HEK293 (cell line): Measurements from ENCODE around the gene MLEC.

Experiments
- CTCF ChIA-PET: fragments of 350-600 bp; formaldehyde crosslinking; extraction: SDS; loops from one replicate; lab custom pipeline; 2021; ENCODE audit warnings: antibody characterized with exemption; lab: Yijun Ruan, JAX
- POLR2A ChIA-PET: fragments of 300-600 bp; formaldehyde crosslinking; extraction: SDS; loops from one replicate; lab custom pipeline; 2020; ENCODE audit warnings: antibody characterized with exemption, inconsistent platforms; lab: Yijun Ruan, JAX
- H3K27ac ChIP-seq: fragments of 200-500 bp; sonication (Bioruptor generic); 2 replicates; pipeline ENCODE4 v1.5.1; 2014; ENCODE audit warnings: low read depth, low read length, control low read depth, inconsistent platforms; ENCODE audit errors: extremely low read depth
- H3K36me3 ChIP-seq, 2 experiments: fragments of 200-500 bp in 1 of 2; sonication (Bioruptor generic) in 1 of 2; 1 replicate in 1 of 2; 2 replicates in 1 of 2; pipeline ENCODE4 v1.5.1; 2014 to 2017; ENCODE audit warnings: inconsistent platforms in 2 of 2, low read length in 2 of 2; ENCODE audit not compliant: control insufficient read depth in 2 of 2, insufficient read depth in 1 of 2
- H3K4me1 ChIP-seq: fragments of 200-500 bp; sonication (Bioruptor generic); 2 replicates; pipeline ENCODE4 v1.5.1; 2014; ENCODE audit warnings: mild to moderate bottlenecking, low read length, inconsistent platforms; ENCODE audit not compliant: control insufficient read depth, insufficient read depth
- H3K4me3 ChIP-seq: 2 replicates; pipeline ENCODE4 v1.5.1; 2011; ENCODE audit warnings: low read depth, mild to moderate bottlenecking, control low read depth, low read length, moderate library complexity
- H3K9me3 ChIP-seq: fragments of 200-500 bp; sonication (Bioruptor generic); 2 replicates; pipeline ENCODE4 v1.5.1; 2014; ENCODE audit warnings: low read depth, low read length, inconsistent platforms; ENCODE audit not compliant: control insufficient read depth, insufficient read depth
- SCRT1 ChIP-seq: fragments of 450-650 bp; formaldehyde crosslinking; IDR thresholded peaks from 2 replicates; pipeline ENCODE4 v1.5.1; 2016; ENCODE audit warnings: missing biosample characterization, missing genetic modification characterization, borderline replicate concordance
- SP3 ChIP-seq: fragments of 450-650 bp; formaldehyde crosslinking; IDR thresholded peaks from 2 replicates; pipeline ENCODE4 v1.5.1; 2016; ENCODE audit warnings: missing biosample characterization, missing genetic modification characterization
- ZBTB17 ChIP-seq: fragments of 450-650 bp; formaldehyde crosslinking; IDR thresholded peaks from 2 replicates; pipeline ENCODE4 v1.5.1; 2016; ENCODE audit warnings: missing biosample characterization, missing genetic modification characterization
- ZFHX2 ChIP-seq: fragments of 450-650 bp; formaldehyde crosslinking; conservative IDR thresholded peaks from 2 replicates; pipeline ENCODE4 v1.5.1; 2016; ENCODE audit warnings: missing biosample characterization, missing genetic modification characterization
- ZFP41 ChIP-seq: fragments of 450-650 bp; formaldehyde crosslinking; IDR thresholded peaks from 2 replicates; pipeline ENCODE4 v1.5.1; 2016; ENCODE audit warnings: missing biosample characterization, missing genetic modification characterization, borderline replicate concordance
- ZNF112 ChIP-seq: fragments of 450-650 bp; formaldehyde crosslinking; IDR thresholded peaks from 2 replicates; pipeline ENCODE4 v1.5.0; 2017; ENCODE audit warnings: missing biosample characterization, missing genetic modification characterization
- ZNF174 ChIP-seq: fragments of 450-650 bp; formaldehyde crosslinking; IDR thresholded peaks from 2 replicates; pipeline ENCODE4 v1.5.0; 2017; ENCODE audit warnings: missing biosample characterization, mild to moderate bottlenecking, missing genetic modification characterization
- ZNF24 ChIP-seq: fragments of 450-650 bp; formaldehyde crosslinking; IDR thresholded peaks from 2 replicates; pipeline ENCODE4 v1.5.1; 2016; ENCODE audit warnings: missing biosample characterization, missing genetic modification characterization
- ZNF292 ChIP-seq: fragments of 450-650 bp; formaldehyde crosslinking; IDR thresholded peaks from 2 replicates; pipeline ENCODE4 v1.5.1; 2016; ENCODE audit warnings: low read depth, missing biosample characterization, missing genetic modification characterization, borderline replicate concordance
- ZNF324 ChIP-seq: fragments of 450-650 bp; formaldehyde crosslinking; IDR thresholded peaks from 2 replicates; pipeline ENCODE4 v1.5.1; 2016; ENCODE audit warnings: missing biosample characterization, missing genetic modification characterization
- ZNF354C ChIP-seq: fragments of 450-650 bp; formaldehyde crosslinking; IDR thresholded peaks from 2 replicates; pipeline ENCODE4 v1.5.1; 2016; ENCODE audit warnings: missing biosample characterization, missing genetic modification characterization, low read depth, borderline replicate concordance
- ZNF366 ChIP-seq: fragments of 450-650 bp; formaldehyde crosslinking; conservative IDR thresholded peaks from 2 replicates; pipeline ENCODE4 v1.5.1; 2016; ENCODE audit warnings: missing biosample characterization, missing genetic modification characterization
- ZNF404 ChIP-seq: fragments of 450-650 bp; formaldehyde crosslinking; IDR thresholded peaks from 2 replicates; pipeline ENCODE4 v1.5.1; 2017; ENCODE audit warnings: missing biosample characterization, missing genetic modification characterization
- ZNF549 ChIP-seq: fragments of 450-650 bp; IDR thresholded peaks from 2 replicates; pipeline ENCODE4 v1.5.1; 2018; ENCODE audit warnings: missing biosample characterization, missing genetic modification characterization, mild to moderate bottlenecking, inconsistent platforms, moderate library complexity
- ZNF555 ChIP-seq: fragments of 450-650 bp; formaldehyde crosslinking; conservative IDR thresholded peaks from 2 replicates; pipeline ENCODE4 v1.5.1; 2017; ENCODE audit warnings: missing biosample characterization, mild to moderate bottlenecking, missing genetic modification characterization, inconsistent platforms
- ZNF596 ChIP-seq: fragments of 450-650 bp; IDR thresholded peaks from 2 replicates; pipeline ENCODE4 v1.5.0; 2018; ENCODE audit warnings: missing biosample characterization, mild to moderate bottlenecking, missing genetic modification characterization, moderate library complexity
- ZNF600 ChIP-seq: fragments of 450-650 bp; formaldehyde crosslinking; IDR thresholded peaks from 2 replicates; pipeline ENCODE4 v1.5.1; 2016; ENCODE audit warnings: missing biosample characterization, missing genetic modification characterization
- ZNF610 ChIP-seq: fragments of 450-650 bp; formaldehyde crosslinking; IDR thresholded peaks from 2 replicates; pipeline ENCODE4 v1.5.1; 2016; ENCODE audit warnings: missing biosample characterization, missing genetic modification characterization, borderline replicate concordance
- ZNF621 ChIP-seq: fragments of 450-650 bp; formaldehyde crosslinking; IDR thresholded peaks from 2 replicates; pipeline ENCODE4 v1.5.1; 2017; ENCODE audit warnings: missing biosample characterization, missing genetic modification characterization
- ZNF677 ChIP-seq: fragments of 450-650 bp; IDR thresholded peaks from 2 replicates; pipeline ENCODE4 v1.5.0; 2018; ENCODE audit warnings: missing biosample characterization, mild to moderate bottlenecking, missing genetic modification characterization, moderate library complexity
- ZNF747 ChIP-seq: fragments of 450-650 bp; formaldehyde crosslinking; IDR thresholded peaks from 2 replicates; pipeline ENCODE4 v1.5.1; 2016; ENCODE audit warnings: missing biosample characterization, missing genetic modification characterization
- ZNF791 ChIP-seq: fragments of 450-650 bp; formaldehyde crosslinking; IDR thresholded peaks from 2 replicates; pipeline ENCODE4 v1.5.1; 2016; ENCODE audit warnings: missing biosample characterization, missing genetic modification characterization
- ZNF830 ChIP-seq: fragments of 450-650 bp; IDR thresholded peaks from 2 replicates; pipeline ENCODE4 v1.5.0; 2018; ENCODE audit warnings: missing biosample characterization, missing genetic modification characterization, low read depth, mild to moderate bottlenecking, moderate library complexity
- TF ChIP-seq, protein P1 (sequence below): fragments of 450-650 bp; formaldehyde crosslinking; IDR thresholded peaks from 2 replicates; pipeline ENCODE4 v1.5.1; 2016; ENCODE audit warnings: missing biosample characterization, missing genetic modification characterization
- TF ChIP-seq, protein P2 (sequence below): fragments of 450-650 bp; formaldehyde crosslinking; conservative IDR thresholded peaks from 2 replicates; pipeline ENCODE4 v1.5.1; 2016; ENCODE audit warnings: low read depth, missing biosample characterization, missing genetic modification characterization
- TF ChIP-seq, protein P3 (sequence below): fragments of 450-650 bp; formaldehyde crosslinking; IDR thresholded peaks from 2 replicates; pipeline ENCODE4 v1.5.1; 2016; ENCODE audit warnings: missing biosample characterization, missing genetic modification characterization
- TF ChIP-seq, protein P4 (sequence below): fragments of 450-650 bp; formaldehyde crosslinking; IDR thresholded peaks from 2 replicates; pipeline ENCODE4 v1.5.1; 2016; ENCODE audit warnings: missing biosample characterization, missing genetic modification characterization

MLEC gene

DNA sequence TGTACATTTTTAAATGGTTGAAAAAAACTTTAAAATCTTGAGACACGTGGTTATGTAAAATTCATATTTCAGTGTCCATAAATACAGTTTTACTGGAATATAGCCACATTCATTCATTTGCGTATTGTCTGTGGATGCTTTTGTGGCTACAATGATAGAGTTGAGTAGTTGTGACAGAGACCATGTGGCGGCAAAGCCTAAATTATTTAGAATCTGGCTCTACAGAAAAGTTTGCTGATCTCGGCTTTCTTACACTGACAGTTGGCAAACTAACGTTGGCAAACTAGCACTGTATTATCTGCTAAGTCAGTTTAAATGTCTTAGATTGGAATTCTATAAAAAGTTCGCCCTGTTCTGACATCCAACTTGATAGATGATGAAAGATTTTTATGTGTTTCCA is 25.7 kb downstream of the MLEC start:
- Histone ChIP-seq H3K4me3 (no peak overlapping the region), H3K27ac (no peak overlapping the region), H3K9me3 (no peaks in the 10 kb centered on the region), H3K36me3 (peaks cover 28 to 55% of the 10 kb centered on the region in 2 experiments), H3K4me1 (peaks cover 3% of the 10 kb centered on the region; the same call in 1 of the 2 replicates)
- TF ChIP-seq ZNF621 (tag by site-specific recombination) (no peak), ZNF292 (tag by site-specific recombination) (no peak), ZNF174 (tag by site-specific recombination) (no peak), SP3 (tag by site-specific recombination) (no peak), ZNF747 (tag by site-specific recombination) (no peak), ZNF324 (no peak), ZNF830 (tag by site-specific recombination) (no peak), ZNF555 (tag by site-specific recombination) (no peak), ZNF549 (no peak), SCRT1 (tag by site-specific recombination) (no peak), ZNF596 (no peak), ZNF677 (tag by site-specific recombination) (no peak), ZNF404 (tag by site-specific recombination) (no peak), ZNF610 (tag by site-specific recombination) (no peak), ZNF112 (tag by site-specific recombination) (no peak), ZNF366 (no peak), ZFP41 (tag by site-specific recombination) (no peak), ZNF24 (tag by site-specific recombination) (no peak)
- TF ChIP-seq, protein P1, sequence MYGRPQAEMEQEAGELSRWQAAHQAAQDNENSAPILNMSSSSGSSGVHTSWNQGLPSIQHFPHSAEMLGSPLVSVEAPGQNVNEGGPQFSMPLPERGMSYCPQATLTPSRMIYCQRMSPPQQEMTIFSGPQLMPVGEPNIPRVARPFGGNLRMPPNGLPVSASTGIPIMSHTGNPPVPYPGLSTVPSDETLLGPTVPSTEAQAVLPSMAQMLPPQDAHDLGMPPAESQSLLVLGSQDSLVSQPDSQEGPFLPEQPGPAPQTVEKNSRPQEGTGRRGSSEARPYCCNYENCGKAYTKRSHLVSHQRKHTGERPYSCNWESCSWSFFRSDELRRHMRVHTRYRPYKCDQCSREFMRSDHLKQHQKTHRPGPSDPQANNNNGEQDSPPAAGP: no peak
- TF ChIP-seq, protein P2, sequence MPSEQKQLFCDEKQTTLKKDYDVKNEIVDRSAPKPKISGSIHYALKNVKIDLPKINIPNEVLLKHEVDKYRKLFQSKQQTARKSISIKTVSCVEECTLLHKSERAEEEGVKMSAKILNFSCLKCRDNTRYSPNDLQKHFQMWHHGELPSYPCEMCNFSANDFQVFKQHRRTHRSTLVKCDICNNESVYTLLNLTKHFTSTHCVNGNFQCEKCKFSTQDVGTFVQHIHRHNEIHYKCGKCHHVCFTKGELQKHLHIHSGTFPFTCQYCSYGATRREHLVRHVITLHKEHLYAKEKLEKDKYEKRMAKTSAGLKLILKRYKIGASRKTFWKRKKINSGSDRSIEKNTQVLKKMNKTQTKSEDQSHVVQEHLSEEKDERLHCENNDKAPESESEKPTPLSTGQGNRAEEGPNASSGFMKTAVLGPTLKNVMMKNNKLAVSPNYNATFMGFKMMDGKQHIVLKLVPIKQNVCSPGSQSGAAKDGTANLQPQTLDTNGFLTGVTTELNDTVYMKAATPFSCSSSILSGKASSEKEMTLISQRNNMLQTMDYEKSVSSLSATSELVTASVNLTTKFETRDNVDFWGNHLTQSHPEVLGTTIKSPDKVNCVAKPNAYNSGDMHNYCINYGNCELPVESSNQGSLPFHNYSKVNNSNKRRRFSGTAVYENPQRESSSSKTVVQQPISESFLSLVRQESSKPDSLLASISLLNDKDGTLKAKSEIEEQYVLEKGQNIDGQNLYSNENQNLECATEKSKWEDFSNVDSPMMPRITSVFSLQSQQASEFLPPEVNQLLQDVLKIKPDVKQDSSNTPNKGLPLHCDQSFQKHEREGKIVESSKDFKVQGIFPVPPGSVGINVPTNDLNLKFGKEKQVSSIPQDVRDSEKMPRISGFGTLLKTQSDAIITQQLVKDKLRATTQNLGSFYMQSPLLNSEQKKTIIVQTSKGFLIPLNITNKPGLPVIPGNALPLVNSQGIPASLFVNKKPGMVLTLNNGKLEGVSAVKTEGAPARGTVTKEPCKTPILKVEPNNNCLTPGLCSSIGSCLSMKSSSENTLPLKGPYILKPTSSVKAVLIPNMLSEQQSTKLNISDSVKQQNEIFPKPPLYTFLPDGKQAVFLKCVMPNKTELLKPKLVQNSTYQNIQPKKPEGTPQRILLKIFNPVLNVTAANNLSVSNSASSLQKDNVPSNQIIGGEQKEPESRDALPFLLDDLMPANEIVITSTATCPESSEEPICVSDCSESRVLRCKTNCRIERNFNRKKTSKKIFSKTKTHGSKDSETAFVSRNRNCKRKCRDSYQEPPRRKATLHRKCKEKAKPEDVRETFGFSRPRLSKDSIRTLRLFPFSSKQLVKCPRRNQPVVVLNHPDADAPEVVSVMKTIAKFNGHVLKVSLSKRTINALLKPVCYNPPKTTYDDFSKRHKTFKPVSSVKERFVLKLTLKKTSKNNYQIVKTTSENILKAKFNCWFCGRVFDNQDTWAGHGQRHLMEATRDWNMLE: no peak
- ChIA-PET POLR2A (interaction anchor here (1.6 kb wide), 1 partner anchor 26 kb away, joined by 4 read pairs; the partner anchor contains the start of gene MLEC), CTCF (interaction anchor here (2.0 to 6.2 kb wide), 2 partner anchors 65 to 130 kb away, joined by 15 to 42 read pairs; partner anchors contain the start of gene POP5)

DNA sequence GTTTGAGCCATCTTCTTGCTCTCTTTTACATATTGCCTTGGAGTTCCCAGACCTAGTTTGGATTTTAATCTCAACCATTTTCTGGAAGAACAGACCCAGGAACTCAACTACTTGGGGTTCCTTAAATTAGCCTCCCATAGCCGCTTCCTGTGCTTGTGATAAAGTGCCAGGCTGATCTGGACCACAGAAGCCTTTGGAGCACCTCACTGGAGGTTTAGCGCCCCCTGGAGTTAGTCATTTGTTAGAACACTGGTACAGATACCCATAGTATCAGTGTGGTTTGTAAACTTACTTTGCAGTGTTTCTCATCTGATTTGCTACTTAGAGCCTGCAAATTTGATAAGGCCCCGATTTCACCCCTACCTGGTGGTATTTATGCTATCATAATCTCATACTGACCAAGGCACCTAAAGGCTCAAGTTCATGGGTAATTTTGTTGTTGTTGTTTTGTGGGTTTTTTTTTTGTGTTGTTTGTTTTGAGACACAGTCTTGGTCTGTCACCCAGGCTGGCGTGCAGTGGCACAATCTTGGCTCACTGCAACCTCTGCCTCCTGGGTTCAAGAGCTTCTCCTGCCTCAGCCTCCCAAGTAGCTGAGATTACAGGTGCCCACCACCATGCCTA is 27.0 kb downstream of the MLEC start:
- Histone ChIP-seq H3K27ac (no peak overlapping the region), H3K36me3 (peaks cover 41 to 67% of the 10 kb centered on the region in 2 experiments), H3K9me3 (no peaks in the 10 kb centered on the region), H3K4me1 (peaks cover 3% of the 10 kb centered on the region; the same call in 1 of the 2 replicates), H3K4me3 (no peak overlapping the region)
- ChIA-PET CTCF (interaction anchor here (0.6 to 1.7 kb wide), 7 partner anchors 11 to 257 kb away, joined by 3 to 9 read pairs (median 4); partner anchors contain the start of gene ACADS), POLR2A (no interaction called here)
- TF ChIP-seq, protein P3, sequence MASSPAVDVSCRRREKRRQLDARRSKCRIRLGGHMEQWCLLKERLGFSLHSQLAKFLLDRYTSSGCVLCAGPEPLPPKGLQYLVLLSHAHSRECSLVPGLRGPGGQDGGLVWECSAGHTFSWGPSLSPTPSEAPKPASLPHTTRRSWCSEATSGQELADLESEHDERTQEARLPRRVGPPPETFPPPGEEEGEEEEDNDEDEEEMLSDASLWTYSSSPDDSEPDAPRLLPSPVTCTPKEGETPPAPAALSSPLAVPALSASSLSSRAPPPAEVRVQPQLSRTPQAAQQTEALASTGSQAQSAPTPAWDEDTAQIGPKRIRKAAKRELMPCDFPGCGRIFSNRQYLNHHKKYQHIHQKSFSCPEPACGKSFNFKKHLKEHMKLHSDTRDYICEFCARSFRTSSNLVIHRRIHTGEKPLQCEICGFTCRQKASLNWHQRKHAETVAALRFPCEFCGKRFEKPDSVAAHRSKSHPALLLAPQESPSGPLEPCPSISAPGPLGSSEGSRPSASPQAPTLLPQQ (tag by site-specific recombination): 0 out of 2 replicates have a peak, but pooled peaks have one; percentile 14
- TF ChIP-seq ZNF791 (tag by site-specific recombination): no peak
- TF ChIP-seq, protein P4, sequence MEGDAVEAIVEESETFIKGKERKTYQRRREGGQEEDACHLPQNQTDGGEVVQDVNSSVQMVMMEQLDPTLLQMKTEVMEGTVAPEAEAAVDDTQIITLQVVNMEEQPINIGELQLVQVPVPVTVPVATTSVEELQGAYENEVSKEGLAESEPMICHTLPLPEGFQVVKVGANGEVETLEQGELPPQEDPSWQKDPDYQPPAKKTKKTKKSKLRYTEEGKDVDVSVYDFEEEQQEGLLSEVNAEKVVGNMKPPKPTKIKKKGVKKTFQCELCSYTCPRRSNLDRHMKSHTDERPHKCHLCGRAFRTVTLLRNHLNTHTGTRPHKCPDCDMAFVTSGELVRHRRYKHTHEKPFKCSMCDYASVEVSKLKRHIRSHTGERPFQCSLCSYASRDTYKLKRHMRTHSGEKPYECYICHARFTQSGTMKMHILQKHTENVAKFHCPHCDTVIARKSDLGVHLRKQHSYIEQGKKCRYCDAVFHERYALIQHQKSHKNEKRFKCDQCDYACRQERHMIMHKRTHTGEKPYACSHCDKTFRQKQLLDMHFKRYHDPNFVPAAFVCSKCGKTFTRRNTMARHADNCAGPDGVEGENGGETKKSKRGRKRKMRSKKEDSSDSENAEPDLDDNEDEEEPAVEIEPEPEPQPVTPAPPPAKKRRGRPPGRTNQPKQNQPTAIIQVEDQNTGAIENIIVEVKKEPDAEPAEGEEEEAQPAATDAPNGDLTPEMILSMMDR: peak; percentile 60
- TF ChIP-seq ZNF354C (tag by site-specific recombination): no peak
- peak; percentile 73 for TF ChIP-seq ZNF600
- TF ChIP-seq ZBTB17 (tag by site-specific recombination): peak; percentile 48
- no peak for TF ChIP-seq ZFHX2 (tag by site-specific recombination)
